Panc1 (cell line): ENCODE measurements around the gene AKAP8L. TPM values are rescaled to one million over a fixed set of nuclear protein-coding genes. Genes with fewer than 3 reads are reported as not detected.

Source experiments
- ATAC-seq: fragments of 200-7000 bp; cut with Tn5 transposase; 2 replicates; pipeline ENCODE4 v1.9.1; 2020; ENCODE audit warnings: mild to moderate bottlenecking, moderate library complexity
- BruUV-seq: library from RNA; stranded (reverse); fragments of 400-500 nt; replicated peaks from 2 replicates; lab custom pipeline; 2021; lab: Mats Ljungman, UMichigan
- CTCF ChIA-PET: fragments of 300-600 bp; sonication (Branson Sonifier 250); formaldehyde crosslinking; loops from one replicate; lab custom pipeline; 2022; ENCODE audit warnings: antibody characterized with exemption; lab: Charles Lee
- POLR2A ChIA-PET: fragments of 300-600 bp; sonication (Branson Sonifier 250); formaldehyde crosslinking; loops from one replicate; lab custom pipeline; 2022; ENCODE audit warnings: antibody characterized with exemption; lab: Charles Lee
- DNase-seq: peaks from one replicate; pipeline ENCODE4 v3.0.0-alpha.2; 2010; ENCODE audit warnings: low read depth, low spot score
- H3K27ac ChIP-seq: 2 replicates; pipeline ENCODE4 v1.5.1; 2011; ENCODE audit warnings: mild to moderate bottlenecking, low read length, inconsistent platforms
- H3K27me3 ChIP-seq: fragments of 200-500 bp; sonication (Bioruptor generic); 2 replicates; pipeline ENCODE4 v1.6.0; 2014; ENCODE audit warnings: low read length, inconsistent platforms; ENCODE audit not compliant: control insufficient read depth, insufficient read depth
- H3K36me3 ChIP-seq: fragments of 200-500 bp; sonication (Bioruptor generic); 2 replicates; pipeline ENCODE4 v1.5.1; 2014; ENCODE audit warnings: inconsistent platforms, mild to moderate bottlenecking, low read length, moderate library complexity; ENCODE audit not compliant: control insufficient read depth, insufficient read depth
- H3K4me1 ChIP-seq: 2 replicates; pipeline ENCODE4 v1.5.1; 2011; ENCODE audit warnings: inconsistent platforms, mild to moderate bottlenecking, low read length, moderate library complexity; ENCODE audit not compliant: control insufficient read depth, insufficient read depth
- H3K4me3 ChIP-seq, 2 experiments: 2 replicates each; pipeline ENCODE4 v1.5.1; 2011 to 2012; ENCODE audit warnings: low read depth in 2 of 2, low read length in 2 of 2, mild to moderate bottlenecking in 2 of 2, inconsistent platforms in 1 of 2, moderate library complexity in 1 of 2
- H3K9me3 ChIP-seq: fragments of 200-500 bp; sonication (Bioruptor generic); 2 replicates; pipeline ENCODE4 v1.5.1; 2014; ENCODE audit warnings: low read depth, mild to moderate bottlenecking, inconsistent platforms, low read length, moderate library complexity; ENCODE audit not compliant: control insufficient read depth, insufficient read depth
- POLR2AphosphoS5 ChIP-seq: IDR thresholded peaks from 2 replicates; pipeline ENCODE4 v1.6.1; 2012; ENCODE audit warnings: mild to moderate bottlenecking, low read depth, low read length, moderate library complexity
- REST ChIP-seq, 2 experiments: IDR thresholded peaks; 2 replicates each; pipeline ENCODE4 v1.6.1; 2011 to 2012; ENCODE audit warnings: low read depth in 2 of 2, control low read depth in 1 of 2, low read length in 1 of 2, mild to moderate bottlenecking in 1 of 2, moderate library complexity in 1 of 2; ENCODE audit not compliant: insufficient read depth in 1 of 2
- SIN3A ChIP-seq: IDR thresholded peaks from 2 replicates; pipeline ENCODE4 v1.6.1; 2012; ENCODE audit warnings: low read depth, mild to moderate bottlenecking, low read length, moderate library complexity, borderline replicate concordance; ENCODE audit not compliant: insufficient read depth
- TCF7L2 ChIP-seq: IDR thresholded peaks from 2 replicates; pipeline ENCODE4 v1.6.1; 2011; ENCODE audit warnings: mild to moderate bottlenecking, low read depth, low read length, inconsistent platforms
- in situ Hi-C: cut with HindIII; loops from 2 replicates; pipeline ENCODE4 v1.10.0; 2016; ENCODE audit warnings: low sequenced_read_pairs, low pct_unique_long_range_greater_than_20kb
- intact Hi-C: fragments of 100-400 bp; cut with micrococcal nuclease; formaldehyde crosslinking; loops from one replicate; pipeline ENCODE4 v1.10.0; 2022; ENCODE audit not compliant: unreplicated experiment
- total RNA-seq: library from RNA; stranded (reverse); gene quantifications from one replicate; pipeline ENCODE4 v1.2.1, GENCODE V29; 2021; ENCODE audit not compliant: unreplicated experiment
- TF ChIP-seq, protein P1 (sequence below): fragments of 450-650 bp; IDR thresholded peaks from 2 replicates; pipeline ENCODE4 v1.5.1; 2017; ENCODE audit warnings: mild to moderate bottlenecking

The AKAP8L gene
- total RNA-seq, 1 experiment from 2014 or later = 65.5 TPM

GRCh38 chr19:15419413-15420025 is 731 bp upstream of the AKAP8L start:
- no peaks in the 10 kb centered on the region for H3K27me3 ChIP-seq
- no peaks in the 10 kb centered on the region for H3K9me3 ChIP-seq
- in situ Hi-C loops = no loop called here
- CTCF ChIA-PET = interaction anchor here (0.5 to 2.2 kb wide), 5 partner anchors 10 to 136 kb away, joined by 3 to 23 read pairs (median 3); no protein-coding TSS in a partner anchor
- H3K4me1 ChIP-seq = peaks cover 13% of the 10 kb centered on the region
- intact Hi-C loops = loop anchor here (5.0 kb wide), 1 partner anchor 138 kb away; no protein-coding TSS in a partner anchor
- peaks cover 9% of the 10 kb centered on the region; the same call in 1 of the 2 replicates for H3K36me3 ChIP-seq
- ATAC-seq = no peak
- POLR2A ChIA-PET = interaction anchor here (0.8 kb wide), 1 partner anchor 39 kb away, joined by 4 read pairs; no protein-coding TSS in a partner anchor
- TF ChIP-seq SIN3A (no peak), POLR2AphosphoS5 (no peak), TCF7L2 (no peak), REST (IDR thresholded peaks at IDR 0.05; ENCODE audit: insufficient read depth in 1 of 2, low read depth in 2 of 2, low read length in 1 of 2) (no peak)
- TF ChIP-seq, protein P1, sequence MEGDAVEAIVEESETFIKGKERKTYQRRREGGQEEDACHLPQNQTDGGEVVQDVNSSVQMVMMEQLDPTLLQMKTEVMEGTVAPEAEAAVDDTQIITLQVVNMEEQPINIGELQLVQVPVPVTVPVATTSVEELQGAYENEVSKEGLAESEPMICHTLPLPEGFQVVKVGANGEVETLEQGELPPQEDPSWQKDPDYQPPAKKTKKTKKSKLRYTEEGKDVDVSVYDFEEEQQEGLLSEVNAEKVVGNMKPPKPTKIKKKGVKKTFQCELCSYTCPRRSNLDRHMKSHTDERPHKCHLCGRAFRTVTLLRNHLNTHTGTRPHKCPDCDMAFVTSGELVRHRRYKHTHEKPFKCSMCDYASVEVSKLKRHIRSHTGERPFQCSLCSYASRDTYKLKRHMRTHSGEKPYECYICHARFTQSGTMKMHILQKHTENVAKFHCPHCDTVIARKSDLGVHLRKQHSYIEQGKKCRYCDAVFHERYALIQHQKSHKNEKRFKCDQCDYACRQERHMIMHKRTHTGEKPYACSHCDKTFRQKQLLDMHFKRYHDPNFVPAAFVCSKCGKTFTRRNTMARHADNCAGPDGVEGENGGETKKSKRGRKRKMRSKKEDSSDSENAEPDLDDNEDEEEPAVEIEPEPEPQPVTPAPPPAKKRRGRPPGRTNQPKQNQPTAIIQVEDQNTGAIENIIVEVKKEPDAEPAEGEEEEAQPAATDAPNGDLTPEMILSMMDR = no peak
- no TSS peak for BruUV-seq
- peak overlapping the region; percentile 75 for H3K27ac ChIP-seq
- no peak for DNase-seq
- H3K4me3 ChIP-seq = peak overlapping the region; percentile 70 to 97

DNA sequence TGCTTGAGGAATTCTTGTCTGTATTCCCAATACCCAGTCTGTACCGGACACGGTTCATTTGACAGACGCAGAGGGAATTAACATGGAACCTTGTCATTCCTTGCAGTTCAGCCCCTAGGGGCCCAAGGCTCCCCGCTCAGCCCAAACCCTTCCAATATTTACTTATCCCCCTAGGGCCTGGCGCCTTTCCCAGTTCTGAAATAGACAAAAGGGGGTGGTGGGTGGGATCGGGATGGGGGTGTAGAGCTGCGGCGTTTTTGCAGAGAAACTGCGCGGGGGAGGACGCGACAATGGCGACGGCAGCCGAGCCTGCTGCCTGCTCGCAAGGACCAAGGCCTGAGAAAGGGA is 583 bp downstream of the AKAP8L start:
- peak overlapping the region; percentile 89 for H3K27ac ChIP-seq
- no peaks in the 10 kb centered on the region for H3K27me3 ChIP-seq
- no peak for TF ChIP-seq SIN3A
- TF ChIP-seq, protein P1 = no peak
- no peak for TF ChIP-seq TCF7L2
- no peak for TF ChIP-seq REST (IDR thresholded peaks at IDR 0.05; ENCODE audit: insufficient read depth in 1 of 2, low read depth in 2 of 2, low read length in 1 of 2)
- no peak for TF ChIP-seq POLR2AphosphoS5
- in situ Hi-C loops (no loop called here), intact Hi-C loops (loop anchor here (5.0 kb wide), 1 partner anchor 139 kb away; no protein-coding TSS in a partner anchor)
- peaks cover 9% of the 10 kb centered on the region; the same call in 1 of the 2 replicates for H3K36me3 ChIP-seq
- ATAC-seq (no peak), DNase-seq (no peak)
- ChIA-PET POLR2A (interaction anchor here (0.6 kb wide), 1 partner anchor 355 kb away, joined by 4 read pairs; no protein-coding TSS in a partner anchor), CTCF (interaction anchor here (0.5 to 2.2 kb wide), 2 partner anchors 137 to 166 kb away, joined by 3 to 23 read pairs; no protein-coding TSS in a partner anchor)
- H3K4me3 ChIP-seq = peak overlapping the region; percentile 94 to 97
- BruUV-seq = no TSS peak
- peaks cover 13% of the 10 kb centered on the region for H3K4me1 ChIP-seq
- H3K9me3 ChIP-seq = no peaks in the 10 kb centered on the region
